EH (cell line): ENCODE measurements around the gene GOLGA6L7.
"Not testable (repeated sequence)": the region's sequence is repeated elsewhere in the genome, so short reads cannot be mapped to it uniquely, and the experiment has no call there.

Experiments
- DNase-seq: peaks from one replicate; pipeline ENCODE4 v3.0.0-alpha.2; 2015; ENCODE audit warnings: low read depth

Gene GOLGA6L7

GRCh38 chr15:28844147-28844546 lies 4.3 kb downstream of the GOLGA6L7 start:
- DNase-seq: not testable (repeated sequence)

DNA sequence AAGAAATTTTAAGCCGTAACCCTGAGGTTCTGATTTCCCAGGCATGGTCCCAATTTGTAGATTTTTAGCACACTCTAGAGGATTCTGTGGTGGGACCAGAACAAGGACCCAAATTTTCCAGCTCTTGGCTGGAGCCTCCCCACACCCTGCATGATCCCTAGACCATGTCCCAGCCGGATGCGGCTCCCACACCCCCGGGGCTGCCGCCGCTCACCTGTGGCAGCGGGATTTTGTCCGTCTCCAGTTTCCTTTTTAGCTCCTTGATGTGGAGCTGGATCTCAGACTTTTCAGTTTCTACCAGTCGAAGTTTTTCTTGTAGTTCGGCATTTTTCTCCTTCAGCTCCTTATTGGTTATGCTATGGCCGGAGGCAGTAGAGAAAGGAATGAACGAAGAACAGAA lies 4.9 kb downstream of the GOLGA6L7 start:
- DNase-seq: not testable (repeated sequence)

DNA sequence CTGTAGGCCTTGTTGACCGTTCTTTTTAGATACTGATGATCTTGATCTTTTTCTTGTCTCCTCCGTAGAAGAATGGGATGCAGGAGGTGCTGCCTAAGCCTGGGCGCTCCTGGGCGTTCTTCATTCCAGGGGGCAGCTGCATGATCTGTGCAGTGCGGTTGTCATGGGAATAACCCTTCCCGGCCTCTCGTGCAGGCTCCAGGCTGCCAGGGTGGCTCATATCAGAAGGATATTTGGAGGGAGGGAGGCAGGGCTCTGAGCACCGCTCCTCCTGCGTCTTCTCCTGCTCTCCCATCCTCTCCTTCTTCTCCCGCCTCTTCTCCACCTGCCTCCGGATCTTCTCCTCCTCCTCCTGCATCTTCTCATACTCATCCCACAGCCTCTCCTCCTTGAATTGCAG lies 6.2 kb downstream of the GOLGA6L7 start:
- not testable (repeated sequence) for DNase-seq

- DNase-seq: not testable (repeated sequence)
Observed at GRCh38 chr15:28840285-28840684, 8.2 kb downstream of the GOLGA6L7 start.

DNA sequence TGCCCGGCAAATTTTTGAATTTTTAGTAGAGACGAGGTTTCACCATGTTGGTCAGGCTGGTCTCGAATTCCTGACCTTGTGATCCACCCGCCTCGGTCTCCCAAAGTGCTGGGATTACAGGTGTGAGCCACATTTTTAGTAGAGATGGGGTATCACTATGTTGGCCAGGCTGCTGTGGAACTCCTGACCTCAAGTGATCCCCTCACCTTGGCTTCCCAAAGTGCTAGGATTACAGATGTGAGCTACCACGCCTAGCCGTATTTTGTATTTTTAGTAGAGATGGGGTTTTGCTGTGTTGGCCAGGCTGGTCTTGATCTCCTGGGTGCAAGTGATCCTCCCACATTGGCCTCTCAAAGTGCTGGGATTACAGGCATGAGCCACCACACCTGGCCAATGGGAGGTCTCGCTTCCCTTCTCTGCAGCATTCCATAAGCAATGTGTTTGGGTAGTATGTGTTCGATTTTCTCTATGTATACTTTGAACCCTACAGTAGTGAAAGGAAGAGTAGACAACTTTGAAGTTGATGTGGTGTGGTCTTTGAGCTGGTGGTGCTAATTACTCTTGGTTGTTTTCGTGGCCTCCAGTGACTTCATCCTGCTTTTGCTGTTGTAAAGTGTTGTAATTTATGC lies 13.4 kb downstream of the GOLGA6L7 start:
- not testable (repeated sequence) for DNase-seq

- DNase-seq: peak; percentile 83
Observed at GRCh38 chr15:28831897-28832587, 16.4 kb downstream of the GOLGA6L7 start.

GRCh38 chr15:28821420-28821819 lies 27.0 kb downstream of the GOLGA6L7 start:
- DNase-seq: not testable (repeated sequence)

GRCh38 chr15:28819930-28820295 lies 28.5 kb downstream of the GOLGA6L7 start:
- DNase-seq: not testable (repeated sequence)

- peak; percentile 42 for DNase-seq
Observed at GRCh38 chr15:28819019-28819929, 29.2 kb downstream of the GOLGA6L7 start.

DNA sequence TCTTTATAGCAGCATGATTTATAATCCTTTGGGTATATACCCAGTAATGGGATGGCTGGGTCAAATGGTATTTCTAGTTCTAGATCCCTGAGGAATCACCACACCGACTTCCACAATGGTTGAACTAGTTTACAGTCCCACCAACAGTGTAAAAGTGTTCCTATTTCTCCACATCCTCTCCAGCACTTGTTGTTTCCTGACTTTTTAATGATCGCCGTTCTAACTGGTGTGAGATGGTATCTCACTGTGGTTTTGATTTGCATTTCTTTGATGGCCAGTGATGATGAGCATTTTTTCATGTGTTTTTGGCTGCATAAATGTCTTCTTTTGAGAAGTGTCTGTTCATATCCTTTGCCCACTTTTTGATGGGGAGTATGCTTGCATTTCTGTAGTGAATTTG lies 30.3 kb downstream of the GOLGA6L7 start:
- DNase-seq: not testable (repeated sequence)

DNA sequence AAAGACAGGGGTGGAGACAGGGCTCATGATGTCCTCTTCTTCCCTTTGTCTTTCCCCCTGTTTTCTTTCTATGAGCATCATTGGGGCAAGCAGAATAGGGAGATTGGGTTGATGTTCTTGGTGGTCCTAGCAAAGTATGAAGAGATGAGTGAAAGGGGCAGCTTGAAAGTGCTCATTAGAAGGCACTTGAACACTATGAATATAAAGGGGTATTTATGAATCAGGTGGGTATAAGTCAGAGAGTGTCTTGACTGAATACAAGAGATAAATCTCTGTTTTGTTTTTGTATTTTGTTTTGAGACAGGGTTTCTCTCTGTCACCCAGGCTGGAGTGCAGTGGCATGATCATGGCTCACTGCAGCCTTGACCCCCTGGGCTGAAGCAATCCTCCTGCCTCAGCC lies 34.4 kb downstream of the GOLGA6L7 start:
- DNase-seq: not testable (repeated sequence)

GRCh38 chr15:28813392-28813791 lies 35.1 kb downstream of the GOLGA6L7 start:
- DNase-seq: not testable (repeated sequence)

DNA sequence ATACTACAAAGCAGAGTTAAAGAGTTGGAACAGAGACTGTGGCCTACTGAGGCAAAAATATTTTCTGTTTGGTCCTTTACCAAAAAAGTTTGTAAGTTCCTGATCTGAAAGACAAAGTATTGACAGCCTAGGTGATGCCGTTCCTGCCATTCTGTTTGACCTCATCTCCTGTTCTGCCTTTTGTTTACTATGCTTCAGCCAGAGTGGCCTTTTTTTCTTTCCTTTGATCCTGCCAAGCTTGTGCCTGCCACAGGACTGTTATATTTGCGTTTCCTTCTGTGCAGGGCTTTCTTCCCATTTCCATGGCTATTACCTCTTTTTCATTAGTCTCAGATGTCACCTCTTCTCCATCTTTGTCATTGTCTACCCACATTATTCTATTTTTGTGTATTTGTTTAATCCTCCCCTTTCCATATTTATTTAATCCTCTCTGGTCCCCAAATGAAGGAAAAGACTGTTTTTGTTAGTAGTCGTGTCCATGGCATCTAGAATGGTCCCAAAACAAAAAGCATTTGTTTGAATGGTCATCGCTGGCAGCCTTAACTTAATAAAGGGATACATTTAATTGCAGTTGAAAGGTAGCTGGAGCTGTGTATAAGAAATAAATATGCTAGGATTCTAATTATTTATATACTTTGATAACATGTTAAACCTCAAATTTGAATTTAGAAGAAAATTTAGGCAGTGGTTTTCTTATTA lies 36.4 kb downstream of the GOLGA6L7 start:
- not testable (repeated sequence) for DNase-seq

DNA sequence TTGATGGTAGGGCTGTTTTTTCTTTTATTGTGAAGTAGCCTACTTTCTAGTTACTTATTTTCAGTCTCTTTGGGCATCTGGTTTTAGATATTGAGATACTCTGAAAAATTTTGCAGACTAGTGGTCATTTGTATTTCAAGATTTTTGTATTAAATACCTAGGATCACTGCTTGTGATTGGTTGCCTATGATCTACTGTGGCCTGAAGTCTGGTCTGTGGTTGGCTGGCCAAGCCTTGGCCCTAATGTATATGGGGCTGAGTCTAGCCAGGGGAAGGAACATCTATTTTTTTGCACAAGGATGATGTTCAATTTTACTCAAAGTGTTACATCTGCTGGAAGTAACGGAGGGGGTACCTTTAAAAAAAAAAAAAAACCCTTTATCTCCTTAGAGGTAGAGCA lies 38.0 kb downstream of the GOLGA6L7 start:
- DNase-seq: not testable (repeated sequence)

DNA sequence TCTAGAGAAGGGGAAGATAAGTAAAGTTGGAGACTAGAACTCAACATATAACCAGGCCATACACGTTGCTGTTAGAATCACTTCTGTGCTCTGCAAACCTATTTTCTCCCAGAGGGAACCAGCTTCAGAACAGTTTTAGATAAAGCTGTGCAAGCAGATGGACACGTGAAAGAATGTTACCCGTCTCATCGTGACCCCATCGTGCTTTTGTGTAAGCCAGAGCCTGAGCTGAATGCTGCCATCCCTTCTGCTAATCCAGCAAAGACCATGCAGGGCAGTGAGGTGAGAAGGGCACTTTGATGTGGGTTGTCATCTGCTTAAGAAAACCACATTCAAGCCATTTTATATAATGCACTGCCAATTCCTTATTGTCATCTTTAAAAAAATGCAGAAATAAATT lies 40.3 kb downstream of the GOLGA6L7 start:
- not testable (repeated sequence) for DNase-seq

GRCh38 chr15:28800366-28800765 lies 48.1 kb downstream of the GOLGA6L7 start:
- DNase-seq: not testable (repeated sequence)

DNA sequence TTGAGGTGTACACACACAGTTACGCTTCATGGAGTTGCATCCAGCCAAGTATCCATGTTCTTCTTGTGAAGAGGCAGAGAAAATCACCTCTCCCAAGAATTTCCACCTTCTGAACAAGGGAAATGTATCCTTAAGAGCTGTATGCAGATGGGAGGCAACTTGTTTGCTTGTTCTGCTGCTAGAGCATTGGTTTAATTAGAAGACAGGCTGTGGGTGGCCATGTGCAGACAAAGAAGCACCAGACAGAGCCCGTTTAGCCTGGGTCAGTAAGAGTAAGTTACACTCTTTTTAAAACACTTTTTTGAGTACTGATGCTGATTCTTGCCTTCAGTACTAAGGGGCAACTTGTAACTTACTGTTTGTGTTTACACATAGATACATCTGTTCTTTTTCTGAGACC lies 50.2 kb downstream of the GOLGA6L7 start:
- not testable (repeated sequence) for DNase-seq

DNA sequence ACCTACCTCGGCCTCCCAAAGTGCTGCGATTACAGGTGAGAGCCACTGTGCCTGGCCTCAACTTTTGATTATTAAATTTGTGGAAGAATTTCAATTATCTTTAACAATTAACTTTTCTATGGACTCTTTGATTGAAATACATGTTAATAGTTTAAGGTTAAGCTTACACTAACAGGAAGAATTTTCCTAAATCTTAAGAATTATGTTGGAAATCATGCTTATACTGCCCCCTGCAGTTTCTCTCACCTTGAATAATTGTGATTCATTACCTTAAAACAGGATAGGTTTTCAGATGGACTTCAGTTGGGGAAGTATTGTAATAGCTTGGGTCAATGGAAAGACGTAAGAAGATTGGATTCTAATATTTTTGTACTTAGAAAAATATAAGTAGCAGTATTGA lies 54.2 kb downstream of the GOLGA6L7 start:
- peak; percentile 12 for DNase-seq
